Thyroid gland (tissue), 4 donors: Measurements from ENCODE around the gene RPS4Y1. TPM values are rescaled to one million over a fixed set of nuclear protein-coding genes. Genes with fewer than 3 reads are reported as not detected.

Experiments
- DNase-seq, 2 donors: peaks; one replicate each; pipeline ENCODE4 v3.0.0-alpha.2; 2019
- H3K27ac ChIP-seq, 3 donors: fragments of 200-600 bp; sonication (generic); 1 replicate in 2 of 3; 2 replicates in 1 of 3; pipeline ENCODE4 v1.5.1; 2016 to 2019; ENCODE audit warnings: mild to moderate bottlenecking in 1 of 3, moderate library complexity in 1 of 3
- H3K27me3 ChIP-seq: fragments of 200-600 bp; sonication (generic); one replicate; pipeline ENCODE4 v1.5.1; 2019
- H3K36me3 ChIP-seq, 2 donors: fragments of 200-600 bp; sonication (generic); one replicate each; pipeline ENCODE4 v1.5.1; 2016 to 2019
- H3K4me1 ChIP-seq, 2 donors: fragments of 200-600 bp; sonication (generic); one replicate each; pipeline ENCODE4 v1.5.1; 2017 to 2019
- H3K4me3 ChIP-seq, 3 donors: fragments of 200-600 bp; sonication (generic); replicated peaks in 1 of 3; 1 replicate in 2 of 3; 2 replicates in 1 of 3; pipeline ENCODE4 v1.5.1; 2016; ENCODE audit warnings: mild to moderate bottlenecking in 1 of 3
- H3K9me3 ChIP-seq: fragments of 200-600 bp; sonication (generic); one replicate; pipeline ENCODE4 v1.5.1; 2017
- CTCF ChIP-seq, 6 experiments: fragments of 200-600 bp in 3 of 6; fragments of 450-650 bp in 3 of 6; sonication (generic) in 3 of 6; IDR thresholded peaks; one replicate each; pipeline ENCODE4 v1.5.1; 2016 to 2019; ENCODE audit warnings: antibody characterized with exemption in 6 of 6, mild to moderate bottlenecking in 2 of 6, inconsistent platforms in 1 of 6, moderate library complexity in 1 of 6
- POLR2A ChIP-seq, 2 donors: fragments of 450-650 bp; IDR thresholded peaks; one replicate each; pipeline ENCODE4 v1.6.1; 2017; ENCODE audit warnings: antibody characterized with exemption in 2 of 2, mild to moderate bottlenecking in 2 of 2, moderate library complexity in 1 of 2
- WGBS, 2 donors: methylation state at CpG; one replicate each; pipeline ENCODE4 v1.1.5; 2017; 5-methylcytosine and 5-hydroxymethylcytosine counted together
- intact Hi-C: fragments of 100-400 bp; cut with DNase I; formaldehyde crosslinking; loops from one replicate; pipeline ENCODE4 v1.15.1; 2023
- total RNA-seq, 4 donors: library from RNA; depleted of rRNA; stranded (reverse); fragments of >200 nt; gene quantifications; one replicate each; pipeline ENCODE4 v1.2.3, GENCODE V29; 2016

The RPS4Y1 gene
- total RNA-seq, 4 donors from 2014 or later, result 0.22 to 251 (median 92.9) TPM

DNA sequence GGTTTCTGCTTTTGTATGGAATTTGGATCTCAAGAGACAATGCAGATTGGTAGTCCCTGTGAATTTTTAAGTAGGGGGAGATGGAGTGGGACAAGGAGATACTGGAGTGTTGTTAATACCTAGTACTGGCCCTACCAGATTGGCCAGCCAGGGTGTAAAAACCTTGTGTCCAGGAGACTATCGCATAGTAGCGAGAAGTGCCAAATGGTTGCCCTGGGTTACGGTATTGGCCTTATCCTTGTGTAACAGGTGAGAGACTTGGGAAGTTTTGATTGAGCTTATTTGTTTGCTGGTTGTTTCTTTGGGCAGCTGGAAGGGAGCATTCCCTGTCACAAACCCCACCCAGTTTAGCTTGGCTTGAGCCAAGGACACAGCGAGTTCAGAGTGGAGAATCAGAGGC, 5.4 kb downstream of the RPS4Y1 start:
- Histone ChIP-seq H3K36me3 (no peaks in the 10 kb centered on the region), H3K27me3 (no peaks in the 10 kb centered on the region), H3K9me3 (no peaks in the 10 kb centered on the region), H3K4me1 (no peaks in the 10 kb centered on the region), H3K27ac (no peak overlapping the region), H3K4me3 (no peak overlapping the region)
- no peak for DNase-seq
- 96% methylated on average over 4 of the region's 4 CpGs for WGBS, 2 donors
- TF ChIP-seq POLR2A (IDR thresholded peaks at IDR 0.05) (no peak), CTCF (IDR thresholded peaks at IDR 0.05) (no peak)
- intact Hi-C loops, result no loop called here

DNA sequence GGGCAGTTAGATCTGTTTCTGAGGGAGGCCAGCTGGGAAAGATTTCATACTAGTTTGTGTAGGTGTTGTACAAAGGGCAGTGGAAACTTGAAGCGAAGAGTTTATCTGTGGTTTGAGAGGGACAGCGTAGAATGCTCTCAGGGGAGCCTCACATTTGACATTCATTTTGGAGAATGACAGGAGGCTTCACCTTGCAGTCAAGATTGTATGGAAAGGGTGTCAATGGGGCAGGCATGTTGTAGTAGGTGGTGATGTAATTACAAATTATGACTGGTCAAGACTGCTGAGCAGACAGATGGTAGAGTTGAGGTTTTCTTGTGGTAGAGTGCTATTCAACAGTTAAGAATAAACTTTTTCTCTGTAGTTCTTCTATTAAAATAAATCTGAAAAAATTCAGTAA, 7.0 kb downstream of the RPS4Y1 start:
- 88% methylated on average over 2 of the region's 2 CpGs for WGBS, 2 donors
- no peak overlapping the region for H3K27ac ChIP-seq
- no peaks in the 10 kb centered on the region for H3K9me3 ChIP-seq
- H3K4me3 ChIP-seq, result no peak overlapping the region
- no peak for DNase-seq
- intact Hi-C loops, result no loop called here
- H3K36me3 ChIP-seq, result no peaks in the 10 kb centered on the region
- TF ChIP-seq CTCF (IDR thresholded peaks at IDR 0.05), result no peak
- no peak for TF ChIP-seq POLR2A (IDR thresholded peaks at IDR 0.05)
- no peaks in the 10 kb centered on the region for H3K27me3 ChIP-seq
- H3K4me1 ChIP-seq, result no peaks in the 10 kb centered on the region

DNA sequence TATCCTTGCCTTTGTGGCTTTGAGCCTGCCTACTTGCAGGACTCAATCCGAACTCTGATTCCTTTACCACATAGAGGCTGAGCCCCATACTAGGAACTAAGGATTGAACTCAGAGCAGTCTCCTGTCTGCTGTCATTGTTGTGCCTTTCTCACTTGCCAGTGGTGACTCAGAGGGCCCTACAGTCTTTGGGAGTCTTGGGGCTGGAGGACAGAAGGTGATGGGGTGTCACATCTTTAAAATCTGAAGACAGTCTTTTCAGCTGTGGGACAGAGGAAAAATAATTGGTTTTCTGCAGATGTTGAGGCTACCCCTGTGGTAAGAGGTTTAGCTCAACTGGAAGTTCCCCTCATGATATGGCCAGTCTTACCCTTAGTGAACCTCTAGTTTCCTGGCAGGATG, 8.0 kb downstream of the RPS4Y1 start:
- H3K27me3 ChIP-seq, result no peaks in the 10 kb centered on the region
- H3K27ac ChIP-seq, result no peak overlapping the region
- no peaks in the 10 kb centered on the region for H3K9me3 ChIP-seq
- WGBS, 2 donors, result 75 to 93% methylated on average over 1 of the region's 1 CpG
- no peaks in the 10 kb centered on the region for H3K4me1 ChIP-seq
- no peaks in the 10 kb centered on the region for H3K36me3 ChIP-seq
- no peak for DNase-seq
- H3K4me3 ChIP-seq, result no peak overlapping the region
- no peak for TF ChIP-seq CTCF (IDR thresholded peaks at IDR 0.05)
- TF ChIP-seq POLR2A (IDR thresholded peaks at IDR 0.05), result no peak
- intact Hi-C loops, result no loop called here

- no peak for DNase-seq
- H3K36me3 ChIP-seq, result no peaks in the 10 kb centered on the region
- no peak overlapping the region for H3K27ac ChIP-seq
- WGBS, 2 donors, result 91 to 96% methylated on average over 5 to 6 of the region's 6 CpGs
- H3K4me1 ChIP-seq, result no peaks in the 10 kb centered on the region
- H3K9me3 ChIP-seq, result no peaks in the 10 kb centered on the region
- intact Hi-C loops, result no loop called here
- no peaks in the 10 kb centered on the region for H3K27me3 ChIP-seq
- H3K4me3 ChIP-seq, result no peak overlapping the region
- TF ChIP-seq CTCF (IDR thresholded peaks at IDR 0.05), result no peak
- no peak for TF ChIP-seq POLR2A (IDR thresholded peaks at IDR 0.05)
Measured at GRCh38 chrY:2854145-2854774, 12.9 kb downstream of the RPS4Y1 start.

DNA sequence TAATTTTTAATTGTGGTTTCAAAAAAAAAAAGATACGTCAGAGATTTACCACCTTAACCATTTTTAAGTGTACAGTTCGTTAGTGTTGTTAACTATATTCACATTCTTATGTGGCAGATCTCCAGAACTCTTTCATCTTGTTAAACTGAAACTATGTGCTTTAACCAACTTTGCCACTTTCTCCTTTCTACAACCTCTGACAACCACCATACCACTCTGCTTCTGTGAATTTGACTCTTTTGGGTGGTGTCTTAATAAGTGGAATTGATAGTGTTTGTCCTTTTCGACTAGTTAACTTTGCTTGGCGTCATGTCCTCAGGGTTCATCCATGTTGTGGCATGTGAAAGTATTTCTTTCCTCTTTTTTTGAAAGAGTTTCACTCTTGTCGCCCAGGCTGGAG, 15.7 kb downstream of the RPS4Y1 start:
- intact Hi-C loops, result no loop called here
- Histone ChIP-seq H3K27ac (no peak overlapping the region), H3K9me3 (no peaks in the 10 kb centered on the region), H3K36me3 (no peaks in the 10 kb centered on the region), H3K4me3 (no peak overlapping the region), H3K4me1 (no peaks in the 10 kb centered on the region), H3K27me3 (no peaks in the 10 kb centered on the region)
- WGBS, 2 donors, result 87 to 92% methylated on average over 5 of the region's 5 CpGs
- DNase-seq, result no peak
- no peak for TF ChIP-seq POLR2A (IDR thresholded peaks at IDR 0.05)
